OCI-LY1 (cell line): ENCODE results near the gene CLEC16A.

Source experiments
- H2AFZ ChIP-seq: fragments of 200-600 bp; sonication (generic), shearing (Covaris generic); 2 replicates; pipeline ENCODE4 v1.6.0; 2014; ENCODE audit warnings: antibody characterized with exemption, mild to moderate bottlenecking, low read length
- H3F3A ChIP-seq: fragments of 200-600 bp; sonication (generic), shearing (Covaris generic); 2 replicates; pipeline ENCODE4 v1.6.0; 2014; ENCODE audit warnings: mild to moderate bottlenecking, antibody characterized with exemption, low read length, moderate library complexity; ENCODE audit not compliant: insufficient read depth
- H3K27ac ChIP-seq: fragments of 200-600 bp; sonication (generic); 2 replicates; pipeline ENCODE4 v1.5.1; 2014; ENCODE audit warnings: low read length, mixed run types, mild to moderate bottlenecking, low read depth; ENCODE audit not compliant: poor library complexity, severe bottlenecking
- H3K27me3 ChIP-seq: fragments of 200-600 bp; sonication (generic); 2 replicates; pipeline ENCODE4 v1.6.0; 2014; ENCODE audit warnings: antibody characterized with exemption, mild to moderate bottlenecking, low read length, moderate library complexity; ENCODE audit not compliant: insufficient read depth
- H3K36me3 ChIP-seq: fragments of 200-600 bp; sonication (generic); 2 replicates; pipeline ENCODE4 v1.6.1; 2014; ENCODE audit warnings: mild to moderate bottlenecking, antibody characterized with exemption, low read length, moderate library complexity, mixed read lengths; ENCODE audit not compliant: insufficient read depth
- H3K4me1 ChIP-seq: fragments of 200-600 bp; sonication (generic); 2 replicates; pipeline ENCODE4 v1.5.1; 2014; ENCODE audit warnings: mild to moderate bottlenecking, low read length, moderate library complexity; ENCODE audit not compliant: insufficient read depth, severe bottlenecking
- H3K4me2 ChIP-seq: fragments of 200-600 bp; sonication (generic), shearing (Covaris generic); 2 replicates; pipeline ENCODE4 v1.6.1; 2014; ENCODE audit warnings: low read length
- H3K4me3 ChIP-seq: fragments of 200-600 bp; sonication (generic); 2 replicates; pipeline ENCODE4 v1.5.1; 2014; ENCODE audit warnings: low read length, low read depth, mild to moderate bottlenecking, mixed read lengths; ENCODE audit not compliant: poor library complexity, severe bottlenecking
- H3K79me2 ChIP-seq: fragments of 200-600 bp; shearing (Covaris generic); 2 replicates; pipeline ENCODE4 v1.6.1; 2016; ENCODE audit warnings: mixed run types, low read length, mixed read lengths; ENCODE audit not compliant: insufficient read depth
- H3K9ac ChIP-seq: fragments of 200-600 bp; sonication (generic), shearing (Covaris generic); 2 replicates; pipeline ENCODE4 v1.6.1; 2014; ENCODE audit warnings: mild to moderate bottlenecking, low read length, mixed read lengths
- H3K9me2 ChIP-seq: fragments of 200-600 bp; sonication (generic), shearing (Covaris generic); 2 replicates; pipeline ENCODE4 v1.6.1; 2014; ENCODE audit warnings: low read depth, mild to moderate bottlenecking, low read length, mixed read lengths
- H3K9me3 ChIP-seq: fragments of 200-600 bp; shearing (Covaris generic); 2 replicates; pipeline ENCODE4 v1.6.1; 2014; ENCODE audit warnings: low read length, mixed read lengths
- H4K20me1 ChIP-seq: fragments of 200-600 bp; sonication (generic), shearing (Covaris generic); 2 replicates; pipeline ENCODE4 v1.6.0; 2016; ENCODE audit warnings: mild to moderate bottlenecking, low read length; ENCODE audit not compliant: insufficient read depth
- EZH2 ChIP-seq: fragments of 200-600 bp; sonication (generic), shearing (Covaris generic); IDR thresholded peaks from 2 replicates; pipeline ENCODE4 v1.8.0; 2017; ENCODE audit warnings: borderline replicate concordance, mixed run types, mild to moderate bottlenecking, antibody characterized with exemption, low read length, moderate library complexity, mixed read lengths
- TF ChIP-seq, protein P1 (sequence below): fragments of 200-600 bp; sonication (generic), shearing (Covaris generic); IDR thresholded peaks from 2 replicates; pipeline ENCODE4 v1.5.1; 2017; ENCODE audit warnings: mild to moderate bottlenecking, antibody characterized with exemption, low read length, moderate library complexity, mixed read lengths

CLEC16A gene

DNA sequence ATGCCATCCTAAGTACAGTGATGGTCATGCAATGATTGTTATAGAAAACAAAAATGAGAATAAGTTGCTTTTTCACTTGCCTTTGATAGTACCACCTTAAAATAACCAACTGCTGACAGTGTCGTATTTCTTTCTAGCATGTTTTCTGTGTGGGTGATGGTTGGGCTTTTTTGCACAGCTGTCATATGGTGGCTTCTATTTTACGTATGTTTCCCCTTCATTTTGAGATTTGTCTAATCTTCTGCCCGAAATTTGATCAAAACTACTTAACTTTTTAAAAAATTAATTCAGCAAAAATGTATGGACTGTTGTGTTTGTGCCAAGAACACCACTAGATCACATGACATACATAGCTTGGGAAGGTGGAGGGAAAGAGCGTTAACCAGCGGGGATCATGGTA, 90.7 kb downstream of the CLEC16A start:
- no peaks in the 10 kb centered on the region for H4K20me1 ChIP-seq
- H3K27ac ChIP-seq, result no peak overlapping the region
- H3K36me3 ChIP-seq, result peaks cover 55% of the 10 kb centered on the region
- no peak overlapping the region for H2AFZ ChIP-seq
- no peaks in the 10 kb centered on the region for H3K9me3 ChIP-seq
- H3K27me3 ChIP-seq, result no peaks in the 10 kb centered on the region
- no peak overlapping the region for H3K4me3 ChIP-seq
- H3K4me2 ChIP-seq, result no peak overlapping the region
- H3K9me2 ChIP-seq, result no peaks in the 10 kb centered on the region
- no peak overlapping the region for H3K9ac ChIP-seq
- H3F3A ChIP-seq, result no peaks in the 10 kb centered on the region
- H3K79me2 ChIP-seq, result no peaks in the 10 kb centered on the region
- no peaks in the 10 kb centered on the region for H3K4me1 ChIP-seq
- no peak for TF ChIP-seq EZH2
- TF ChIP-seq, protein P1, sequence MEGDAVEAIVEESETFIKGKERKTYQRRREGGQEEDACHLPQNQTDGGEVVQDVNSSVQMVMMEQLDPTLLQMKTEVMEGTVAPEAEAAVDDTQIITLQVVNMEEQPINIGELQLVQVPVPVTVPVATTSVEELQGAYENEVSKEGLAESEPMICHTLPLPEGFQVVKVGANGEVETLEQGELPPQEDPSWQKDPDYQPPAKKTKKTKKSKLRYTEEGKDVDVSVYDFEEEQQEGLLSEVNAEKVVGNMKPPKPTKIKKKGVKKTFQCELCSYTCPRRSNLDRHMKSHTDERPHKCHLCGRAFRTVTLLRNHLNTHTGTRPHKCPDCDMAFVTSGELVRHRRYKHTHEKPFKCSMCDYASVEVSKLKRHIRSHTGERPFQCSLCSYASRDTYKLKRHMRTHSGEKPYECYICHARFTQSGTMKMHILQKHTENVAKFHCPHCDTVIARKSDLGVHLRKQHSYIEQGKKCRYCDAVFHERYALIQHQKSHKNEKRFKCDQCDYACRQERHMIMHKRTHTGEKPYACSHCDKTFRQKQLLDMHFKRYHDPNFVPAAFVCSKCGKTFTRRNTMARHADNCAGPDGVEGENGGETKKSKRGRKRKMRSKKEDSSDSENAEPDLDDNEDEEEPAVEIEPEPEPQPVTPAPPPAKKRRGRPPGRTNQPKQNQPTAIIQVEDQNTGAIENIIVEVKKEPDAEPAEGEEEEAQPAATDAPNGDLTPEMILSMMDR, result no peak

DNA sequence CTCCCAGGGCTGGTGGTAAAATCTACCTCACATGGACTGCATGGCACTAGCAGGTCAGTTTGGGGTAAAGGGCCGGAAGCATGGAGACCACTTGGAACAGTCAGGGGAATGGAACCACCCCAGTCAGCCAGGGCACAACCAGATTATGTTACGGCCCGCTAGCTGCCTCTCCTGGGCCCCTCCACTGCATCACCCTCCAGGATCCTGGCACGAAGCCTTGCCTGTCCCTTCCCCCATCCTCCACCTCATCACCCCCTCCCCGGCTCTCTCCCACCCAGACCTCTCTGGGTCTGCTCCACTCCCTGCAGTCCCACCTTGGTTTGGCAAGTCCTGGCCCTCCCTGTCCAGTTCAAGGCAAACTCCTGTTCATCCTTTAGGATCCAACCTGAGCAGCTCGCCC, 91.7 kb downstream of the CLEC16A start:
- Histone ChIP-seq H3K27ac (no peak overlapping the region), H3K4me2 (no peak overlapping the region), H3F3A (no peaks in the 10 kb centered on the region), H3K9me3 (no peaks in the 10 kb centered on the region), H3K9ac (no peak overlapping the region), H4K20me1 (no peaks in the 10 kb centered on the region), H3K27me3 (no peaks in the 10 kb centered on the region), H3K79me2 (no peaks in the 10 kb centered on the region), H3K4me1 (no peaks in the 10 kb centered on the region), H3K36me3 (peaks cover 48% of the 10 kb centered on the region), H2AFZ (no peak overlapping the region), H3K4me3 (no peak overlapping the region), H3K9me2 (no peaks in the 10 kb centered on the region)
- TF ChIP-seq, protein P1, result no peak
- no peak for TF ChIP-seq EZH2

DNA sequence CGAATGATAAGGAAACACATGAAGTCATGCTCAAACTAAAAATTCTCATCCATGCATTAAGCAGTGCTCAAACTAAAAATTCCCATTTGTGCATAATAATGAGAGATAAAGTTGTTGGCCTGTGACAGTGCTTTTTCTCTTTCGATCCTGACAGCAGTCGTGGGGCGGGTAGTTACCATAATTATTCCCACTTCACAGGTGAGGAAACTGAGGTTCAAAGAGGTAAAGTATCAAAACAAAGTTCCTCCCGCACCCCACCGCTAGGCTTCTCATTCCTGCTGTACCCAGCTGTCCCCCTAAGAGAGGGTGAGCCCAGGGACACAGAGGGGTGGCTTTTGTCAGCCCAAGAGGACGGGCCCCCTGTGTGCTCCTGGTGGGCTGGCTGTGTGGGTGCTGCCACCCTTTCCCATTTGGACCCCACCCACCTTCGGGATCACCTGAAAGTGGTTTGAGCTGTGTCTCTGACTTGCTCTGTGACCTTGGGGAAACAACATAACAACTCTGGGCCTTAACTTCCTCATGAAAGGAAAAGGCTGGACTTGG, 92.6 kb downstream of the CLEC16A start:
- H2AFZ ChIP-seq, result no peak overlapping the region
- H3K4me3 ChIP-seq, result no peak overlapping the region
- no peak overlapping the region for H3K27ac ChIP-seq
- H3K27me3 ChIP-seq, result no peaks in the 10 kb centered on the region
- H3K4me2 ChIP-seq, result no peak overlapping the region
- no peaks in the 10 kb centered on the region for H3K9me2 ChIP-seq
- H3K36me3 ChIP-seq, result peaks cover 48% of the 10 kb centered on the region; the same call in 1 of the 2 replicates
- no peaks in the 10 kb centered on the region for H3F3A ChIP-seq
- H4K20me1 ChIP-seq, result no peaks in the 10 kb centered on the region
- no peak overlapping the region for H3K9ac ChIP-seq
- H3K4me1 ChIP-seq, result no peaks in the 10 kb centered on the region
- no peaks in the 10 kb centered on the region for H3K79me2 ChIP-seq
- TF ChIP-seq, protein P1, result no peak
- TF ChIP-seq EZH2, result no peak
- no peaks in the 10 kb centered on the region for H3K9me3 ChIP-seq
